DND-41 (cell line): ENCODE data around the gene MIPEP.

Experiments used
- EZH2 ChIP-seq: IDR thresholded peaks from 3 replicates; pipeline ENCODE4 v1.6.1; 2012; ENCODE audit warnings: borderline replicate concordance, low read depth, mild to moderate bottlenecking, moderate library complexity, low read length, inconsistent platforms; ENCODE audit not compliant: severe bottlenecking
- TF ChIP-seq, protein P1 (sequence below): IDR thresholded peaks from 2 replicates; pipeline ENCODE4 v1.5.1; 2012; ENCODE audit warnings: borderline replicate concordance, low read length, moderate library complexity, mild to moderate bottlenecking; ENCODE audit not compliant: poor library complexity, severe bottlenecking; ENCODE audit errors: extremely low read depth

- TF ChIP-seq, protein P1, sequence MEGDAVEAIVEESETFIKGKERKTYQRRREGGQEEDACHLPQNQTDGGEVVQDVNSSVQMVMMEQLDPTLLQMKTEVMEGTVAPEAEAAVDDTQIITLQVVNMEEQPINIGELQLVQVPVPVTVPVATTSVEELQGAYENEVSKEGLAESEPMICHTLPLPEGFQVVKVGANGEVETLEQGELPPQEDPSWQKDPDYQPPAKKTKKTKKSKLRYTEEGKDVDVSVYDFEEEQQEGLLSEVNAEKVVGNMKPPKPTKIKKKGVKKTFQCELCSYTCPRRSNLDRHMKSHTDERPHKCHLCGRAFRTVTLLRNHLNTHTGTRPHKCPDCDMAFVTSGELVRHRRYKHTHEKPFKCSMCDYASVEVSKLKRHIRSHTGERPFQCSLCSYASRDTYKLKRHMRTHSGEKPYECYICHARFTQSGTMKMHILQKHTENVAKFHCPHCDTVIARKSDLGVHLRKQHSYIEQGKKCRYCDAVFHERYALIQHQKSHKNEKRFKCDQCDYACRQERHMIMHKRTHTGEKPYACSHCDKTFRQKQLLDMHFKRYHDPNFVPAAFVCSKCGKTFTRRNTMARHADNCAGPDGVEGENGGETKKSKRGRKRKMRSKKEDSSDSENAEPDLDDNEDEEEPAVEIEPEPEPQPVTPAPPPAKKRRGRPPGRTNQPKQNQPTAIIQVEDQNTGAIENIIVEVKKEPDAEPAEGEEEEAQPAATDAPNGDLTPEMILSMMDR: no peak
- no peak for TF ChIP-seq EZH2
Observed at GRCh38 chr13:23776698-23777574, 112.3 kb downstream of the MIPEP start.
